Central memory CD4-positive, alpha-beta T cell (primary cell): ENCODE results near the gene ATP5F1A.
"Not testable (repeated sequence)": the region's sequence is repeated elsewhere in the genome, so short reads cannot be mapped to it uniquely, and the experiment has no call there.

Experiments used
- DNase-seq: peaks from one replicate; pipeline ENCODE4 v3.0.0; 2022
- total RNA-seq, 3 experiments: gene quantifications; one replicate each; lab custom pipeline; 2026; lab: John Stamatoyannopoulos, UW

The ATP5F1A gene
- total RNA-seq, result 159 to 684 (median 425) reads per million in 3 experiments

DNA sequence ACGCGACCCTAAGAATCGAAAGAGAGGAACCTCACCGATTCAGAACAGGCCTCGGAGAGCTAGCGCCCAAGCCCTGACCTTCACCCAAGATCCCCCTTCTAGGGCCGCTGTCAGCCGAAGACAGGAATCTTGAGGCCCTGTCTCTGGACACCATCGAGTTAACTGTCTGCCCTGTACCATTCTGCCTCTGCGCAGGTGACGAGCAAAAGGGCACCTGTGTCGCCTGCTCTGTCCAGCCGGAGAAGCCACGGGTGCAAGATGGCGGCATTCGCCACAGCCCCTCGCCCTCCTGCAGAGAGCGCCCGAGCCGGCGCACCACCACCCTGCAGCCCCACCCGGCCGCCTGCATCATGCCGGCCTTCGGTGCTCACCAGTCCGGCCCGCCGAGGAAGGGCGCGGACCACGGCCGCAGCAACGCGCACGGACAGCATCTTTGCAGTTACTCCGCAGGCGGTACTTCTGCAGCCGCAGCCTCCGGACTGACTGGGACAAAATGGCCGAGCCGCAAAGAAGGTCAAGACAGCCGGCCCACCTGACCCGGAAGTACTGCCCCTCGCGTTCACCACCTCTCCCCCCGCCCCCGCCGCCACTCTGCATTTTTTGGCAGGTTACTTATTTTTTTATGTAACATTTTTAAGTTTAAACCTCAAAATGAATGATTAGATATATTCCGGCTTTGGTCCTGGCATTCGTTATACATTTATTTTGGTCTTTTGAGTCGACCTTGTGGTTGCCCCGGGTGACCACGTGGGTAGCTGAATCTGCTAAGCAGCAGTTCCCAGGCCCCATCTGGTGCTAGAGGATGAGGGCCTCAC, at the start of gene ATP5F1A:
Gene ATP5F1A (minus strand): TSS at position 496 of the 815 bp plus-strand sequence. CDS start 65 bp downstream, at position 431.
- DNase-seq, result peak; percentile 83

- no peak for DNase-seq
Observed at GRCh38 chr18:46141199-46141598, 43.1 kb upstream of the ATP5F1A start.

GRCh38 chr18:46140173-46140572, 42.1 kb upstream of the ATP5F1A start:
- DNase-seq, result no peak

DNA sequence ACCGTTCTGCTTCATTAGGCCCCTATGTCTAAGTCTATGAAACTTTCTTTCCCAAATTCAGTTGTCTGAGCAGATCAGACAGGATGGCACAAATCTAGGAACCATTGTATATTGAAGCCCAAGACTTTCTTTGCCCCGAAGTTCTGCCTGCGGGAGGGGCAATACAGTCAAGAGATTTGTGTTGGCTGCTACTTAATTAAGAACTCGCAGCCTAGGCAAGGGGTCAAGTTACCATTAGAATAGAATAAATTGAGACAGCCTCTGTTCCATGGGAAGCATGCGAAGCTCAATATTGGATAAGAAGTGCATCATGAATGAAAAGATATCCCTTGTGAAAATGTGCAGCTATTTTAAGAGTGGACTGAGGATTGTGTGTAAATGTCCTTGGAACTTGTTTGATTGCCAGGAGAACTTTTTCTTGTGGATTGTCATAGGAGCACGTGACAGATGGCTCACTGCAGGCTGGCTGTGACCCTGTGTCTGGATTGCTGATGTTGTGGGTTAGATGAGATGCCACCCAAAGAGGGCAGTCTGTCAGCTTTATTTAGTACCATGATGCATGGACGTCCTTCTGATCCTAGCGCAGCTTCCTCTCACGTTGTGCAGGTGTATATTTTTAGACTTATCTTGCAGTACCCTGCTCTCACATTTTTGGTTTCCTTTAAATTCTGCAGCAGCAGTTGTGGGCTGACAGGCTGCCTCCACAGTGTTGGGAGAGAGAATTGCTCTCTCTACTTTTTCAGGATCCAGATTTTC, 37.0 kb upstream of the ATP5F1A start:
- DNase-seq, result no peak

DNA sequence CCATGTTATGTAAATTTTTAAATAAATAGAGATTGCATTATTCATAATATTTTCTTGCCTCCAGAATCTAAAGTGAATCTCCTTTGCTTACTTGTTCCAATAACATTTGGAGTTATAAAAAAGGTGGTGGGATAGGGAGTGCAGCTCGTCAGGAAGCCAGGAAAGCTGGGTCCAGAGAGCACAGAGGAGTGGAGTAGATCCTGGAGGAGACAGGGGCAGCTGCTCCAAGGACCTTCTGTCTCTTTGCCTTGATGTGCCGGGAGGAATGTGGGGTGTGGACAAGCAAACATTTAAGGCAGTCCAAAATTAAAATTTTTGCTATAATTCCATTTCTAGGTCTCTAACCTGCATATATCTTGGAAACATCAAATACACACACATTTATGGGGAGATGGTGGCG, 35.4 kb upstream of the ATP5F1A start:
- DNase-seq, result no peak

DNA sequence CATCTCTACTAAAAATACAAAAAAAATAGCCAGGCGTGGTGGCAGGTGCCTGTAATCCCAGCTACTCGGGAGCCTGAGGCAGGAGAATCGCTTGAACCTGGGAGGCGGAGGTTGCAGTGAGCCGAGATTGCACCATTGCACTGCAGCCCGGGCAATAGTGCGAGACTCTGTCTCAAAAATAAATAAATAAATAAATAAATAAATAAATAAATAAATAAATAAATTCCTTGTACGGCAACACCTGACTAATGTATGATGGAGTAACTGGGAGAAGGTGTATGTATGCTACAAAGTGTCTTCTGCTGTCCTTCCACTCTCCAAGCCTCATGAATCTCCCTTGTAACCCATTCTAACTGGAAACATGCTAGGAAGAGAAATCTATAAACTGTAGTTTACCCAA, 32.5 kb upstream of the ATP5F1A start:
- not testable (repeated sequence) for DNase-seq

DNA sequence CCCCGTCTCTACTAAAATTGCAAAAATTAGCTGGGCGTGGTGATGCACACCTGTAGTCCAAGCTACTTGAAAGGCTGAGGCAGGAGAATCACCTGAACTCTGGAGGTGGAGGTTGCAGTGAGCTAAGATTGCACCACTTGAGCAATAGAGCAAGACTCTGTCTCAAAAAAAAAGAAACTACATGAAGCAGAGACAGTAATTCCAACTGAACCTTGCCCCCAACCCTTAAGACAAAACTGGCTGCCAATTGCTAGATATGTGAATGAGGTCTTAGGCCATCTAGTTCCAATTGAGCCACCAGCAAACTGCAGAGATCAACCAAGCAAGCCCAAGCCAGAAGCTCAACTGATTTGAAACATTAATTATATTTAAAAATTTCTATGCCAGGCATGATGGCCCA, 32.0 kb upstream of the ATP5F1A start:
- DNase-seq, result no peak

DNA sequence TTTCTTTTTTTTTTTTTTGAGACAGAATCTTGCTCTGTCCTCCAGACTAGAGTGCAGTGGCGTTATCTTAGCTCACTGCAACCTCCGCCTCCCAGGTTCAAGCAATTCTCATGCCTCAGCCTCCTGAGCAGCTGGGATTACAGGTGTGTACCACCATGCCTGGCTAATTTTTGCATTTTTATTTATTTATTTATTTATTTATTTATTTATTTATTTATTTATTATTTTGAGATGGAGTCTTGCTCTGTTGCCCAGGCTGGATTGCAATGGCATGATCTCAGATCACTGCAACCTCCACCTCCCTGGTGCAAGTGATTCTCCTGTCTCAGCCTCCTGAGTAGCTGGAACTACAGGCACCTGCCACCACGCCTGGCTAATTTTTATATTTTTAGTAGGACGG, 28.5 kb upstream of the ATP5F1A start:
- not testable (repeated sequence) for DNase-seq

GRCh38 chr18:46113751-46114150, 15.7 kb upstream of the ATP5F1A start:
- no peak for DNase-seq

DNA sequence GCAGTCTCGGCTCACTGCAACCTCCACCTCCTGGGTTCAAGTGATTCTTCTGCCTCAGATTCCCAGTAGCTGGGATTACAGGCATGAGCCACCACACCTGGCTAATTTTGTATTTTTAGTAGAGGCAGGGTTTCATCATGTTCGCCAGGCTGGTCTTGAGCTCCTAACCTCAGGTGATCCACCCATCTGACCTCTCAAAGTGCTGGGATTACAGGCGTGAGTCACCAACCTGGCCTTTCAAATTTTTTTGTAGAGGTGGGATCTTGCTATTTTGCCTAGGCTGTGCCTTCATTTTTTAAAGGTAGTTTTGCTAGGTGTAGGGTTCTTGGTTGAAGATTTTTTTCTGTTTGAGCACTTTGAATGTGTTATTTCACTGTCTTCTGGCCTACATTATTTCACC, 12.3 kb upstream of the ATP5F1A start:
- DNase-seq, result no peak

GRCh38 chr18:46109386-46109785, 11.3 kb upstream of the ATP5F1A start:
- no peak for DNase-seq

DNA sequence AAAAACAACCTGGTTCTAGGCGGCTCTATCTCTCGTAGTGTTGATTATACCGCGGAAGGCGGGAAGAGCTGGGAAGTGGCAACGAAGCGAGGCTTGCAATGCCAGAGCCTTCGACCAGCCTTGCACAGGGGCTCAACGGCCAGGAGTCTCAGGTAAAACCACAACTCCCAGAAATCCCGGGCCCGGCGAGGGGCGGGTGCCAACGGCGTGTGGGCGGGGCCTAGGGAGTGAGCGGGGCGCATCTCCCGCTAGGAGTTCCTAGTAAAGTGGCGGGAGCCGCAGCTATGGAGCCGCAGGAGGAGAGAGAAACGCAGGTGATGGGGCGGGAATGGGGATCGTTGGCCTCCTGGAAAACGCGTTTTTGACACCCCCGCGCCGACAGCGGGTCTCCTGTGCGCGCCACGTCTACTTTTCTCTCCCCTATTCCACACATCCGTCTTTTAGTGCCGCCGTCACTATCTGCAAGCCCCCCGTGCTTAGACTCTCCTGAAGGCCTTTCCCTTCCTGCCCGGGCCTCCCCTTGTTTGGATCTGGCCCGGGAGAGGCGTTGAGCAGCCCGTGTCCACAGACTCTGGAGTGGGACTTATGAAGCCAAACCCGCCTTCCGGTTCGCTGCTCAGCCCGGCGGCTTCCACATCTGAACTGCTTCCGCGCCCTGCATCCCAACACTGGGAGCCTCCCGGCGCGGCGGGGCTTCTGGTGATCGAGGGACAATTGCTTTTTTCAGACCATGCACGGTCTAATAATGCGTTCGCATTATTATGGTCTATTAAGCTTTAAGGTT, 6.2 kb upstream of the ATP5F1A start, which contains the start of gene HAUS1:
Gene HAUS1 (plus strand): TSS at position 258 of the 784 bp plus-strand sequence. CDS start 27 bp downstream, at position 285.
- DNase-seq, result peak; percentile 67

GRCh38 chr18:46099463-46099862, 1.4 kb upstream of the ATP5F1A start:
- DNase-seq, result no peak

- no peak for DNase-seq
Observed at GRCh38 chr18:46098616-46098933, 479 bp upstream of the ATP5F1A start.

- peak; percentile 17 for DNase-seq
Observed at GRCh38 chr18:46097431-46097800, 680 bp downstream of the ATP5F1A start.

- no peak for DNase-seq
Observed at GRCh38 chr18:46096651-46097300, 1.3 kb downstream of the ATP5F1A start.

DNA sequence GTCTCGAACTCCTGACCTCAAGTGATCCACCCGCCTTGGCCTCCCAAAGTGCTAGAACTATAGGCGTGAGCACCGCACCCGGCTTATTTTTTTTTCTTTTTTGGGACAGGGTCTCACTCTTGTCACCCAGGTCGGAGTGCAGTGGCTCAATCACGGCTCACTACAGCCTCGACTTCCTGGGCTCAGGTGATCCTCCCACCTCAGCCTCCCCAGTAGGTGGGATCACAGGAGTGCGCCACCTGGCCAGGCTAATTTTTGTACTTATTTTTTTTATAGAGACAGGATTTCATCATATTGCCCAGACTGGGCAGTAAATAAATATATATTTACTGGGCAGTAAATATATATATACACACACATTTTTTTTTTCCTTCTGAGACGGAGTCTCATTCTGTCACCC, 2.6 kb downstream of the ATP5F1A start:
- DNase-seq, result no peak

DNA sequence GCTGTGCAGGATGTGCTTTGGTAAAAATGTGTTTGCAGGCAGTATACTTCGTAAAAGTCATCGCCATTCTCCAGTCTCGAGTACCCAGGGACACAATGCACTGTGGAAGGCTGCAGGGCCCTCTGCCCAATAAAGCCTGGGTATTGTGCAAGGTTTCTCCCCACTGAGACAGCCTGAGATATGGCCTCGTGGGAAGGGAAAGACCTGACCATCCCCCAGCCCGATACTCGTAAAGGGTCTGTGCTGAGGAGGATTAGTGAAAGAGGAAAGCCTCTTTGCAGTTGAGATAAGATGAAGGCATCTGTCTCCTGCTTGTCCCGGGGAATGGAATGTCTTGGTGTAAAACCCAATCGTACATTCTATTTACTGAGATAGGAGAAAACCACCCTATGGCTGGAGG, 9.6 kb downstream of the ATP5F1A start:
- not testable (repeated sequence) for DNase-seq

GRCh38 chr18:46084431-46084830, 13.7 kb downstream of the ATP5F1A start:
- no peak for DNase-seq

- DNase-seq, result no peak
Observed at GRCh38 chr18:46080156-46080555, 17.9 kb downstream of the ATP5F1A start.

DNA sequence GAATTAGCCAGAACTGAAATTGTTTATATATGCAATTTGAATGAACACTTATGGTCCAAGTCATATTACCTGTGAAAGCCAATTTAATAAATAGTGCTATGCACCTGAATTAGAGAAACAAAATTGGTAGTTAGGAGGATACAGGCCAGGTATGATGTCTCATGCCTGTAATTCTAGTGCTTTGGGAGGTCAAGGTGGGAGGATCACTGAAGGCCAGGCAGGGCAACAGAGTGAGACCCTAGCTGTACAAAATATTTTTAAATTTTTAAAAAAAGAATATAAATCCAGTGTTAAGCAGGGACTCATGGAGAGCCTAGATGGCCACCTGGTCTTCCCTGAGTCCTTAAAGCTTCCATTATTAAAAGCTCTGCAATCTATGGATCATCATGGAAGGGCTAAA, 18.8 kb downstream of the ATP5F1A start:
- no peak for DNase-seq

- peak; percentile 61 for DNase-seq
Observed at GRCh38 chr18:46073474-46074331, 24.4 kb downstream of the ATP5F1A start.
